ENCODE measurements around the gene BASP1.

The BASP1 gene

GRCh38 chr5:17223367-17224185 lies 6.1 kb downstream of the BASP1 start:
- Histone ChIP-seq H3K27ac (peak overlapping the region; percentile 92), H3K27me3 (no peaks in the 10 kb centered on the region), H3K9me3 (no peaks in the 10 kb centered on the region), H3K4me3 (ENCODE audit: low read depth in 1 of 2, low read length in 1 of 2) (peak overlapping the region in 1 of 2 experiments; percentile 15), H3K36me3 (peaks cover 52% of the 10 kb centered on the region), H3K4me1 (ENCODE audit: control insufficient read depth in 1 of 2, insufficient read depth in 1 of 2, low read depth in 1 of 2, low read length in 1 of 2) (peaks cover 89 to 97% of the 10 kb centered on the region in 2 experiments)
- TF ChIP-seq CTCF (IDR thresholded peaks at IDR 0.05): no peak

DNA sequence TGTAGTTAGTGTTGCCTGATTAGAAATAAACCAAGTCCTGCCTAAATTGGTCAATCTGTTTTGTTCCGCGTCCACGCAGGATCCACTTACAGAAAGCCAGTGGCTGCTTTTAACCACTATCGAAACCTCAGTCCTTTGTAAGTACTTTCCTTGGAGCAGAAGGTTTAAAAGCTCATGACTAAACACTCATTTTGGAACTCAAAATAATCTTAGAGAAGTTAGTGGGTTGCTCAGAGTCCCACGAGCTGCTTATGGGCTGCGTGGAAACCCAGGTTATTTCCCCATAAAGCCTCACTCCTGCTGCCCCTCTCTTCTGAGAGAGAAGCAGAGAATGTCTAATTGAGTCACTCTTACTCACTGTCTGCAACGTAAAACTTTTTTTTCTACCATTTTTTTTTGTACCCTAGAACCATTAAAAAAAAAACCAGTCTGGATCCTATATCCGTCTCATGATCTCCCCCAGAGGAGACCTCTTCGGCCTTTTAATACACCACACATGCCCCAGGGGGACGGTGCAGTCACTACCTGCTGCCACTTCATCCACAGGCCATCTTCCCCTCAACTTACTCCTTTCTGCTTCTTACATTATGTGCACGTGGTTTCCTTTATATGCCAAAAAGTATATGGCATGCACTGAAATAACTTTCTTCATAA lies 7.6 kb downstream of the BASP1 start:
- Histone ChIP-seq H3K27ac (peak overlapping the region; percentile 92), H3K4me1 (ENCODE audit: control insufficient read depth in 1 of 2, insufficient read depth in 1 of 2, low read depth in 1 of 2, low read length in 1 of 2) (peaks cover 87 to 95% of the 10 kb centered on the region in 2 experiments), H3K27me3 (no peaks in the 10 kb centered on the region), H3K4me3 (ENCODE audit: low read depth in 1 of 2, low read length in 1 of 2) (peak overlapping the region; percentile 4 to 12), H3K9me3 (no peaks in the 10 kb centered on the region), H3K36me3 (peaks cover 49% of the 10 kb centered on the region)
- TF ChIP-seq CTCF (IDR thresholded peaks at IDR 0.05): no peak

DNA sequence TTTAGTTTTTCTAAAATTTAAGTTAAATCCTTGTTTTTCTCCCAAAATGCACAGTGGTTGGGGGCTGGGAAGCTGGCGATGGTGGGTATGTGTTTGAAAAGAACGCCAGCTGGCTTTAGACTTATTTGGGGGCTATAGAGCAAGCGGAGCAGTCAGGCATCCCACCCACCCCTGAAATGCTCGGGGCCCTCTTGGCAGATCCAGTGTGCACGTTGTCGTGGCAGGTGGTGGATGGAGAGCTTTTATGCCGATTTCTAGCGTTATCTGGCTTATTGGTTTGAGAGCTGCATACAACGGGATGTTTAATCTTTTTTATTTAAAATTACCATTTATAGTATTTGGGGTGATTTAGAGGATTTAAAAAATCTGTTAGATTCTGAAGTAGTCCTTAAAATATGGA lies 8.1 kb downstream of the BASP1 start:
- H3K36me3 ChIP-seq: peaks cover 45% of the 10 kb centered on the region
- no peaks in the 10 kb centered on the region for H3K9me3 ChIP-seq
- H3K4me1 ChIP-seq (ENCODE audit: control insufficient read depth in 1 of 2, insufficient read depth in 1 of 2, low read depth in 1 of 2, low read length in 1 of 2): peaks cover 85 to 92% of the 10 kb centered on the region in 2 experiments
- peak overlapping the region; percentile 92 for H3K27ac ChIP-seq
- no peaks in the 10 kb centered on the region for H3K27me3 ChIP-seq
- TF ChIP-seq CTCF (IDR thresholded peaks at IDR 0.05): no peak
- peak overlapping the region; percentile 4 to 12 for H3K4me3 ChIP-seq (ENCODE audit: low read depth in 1 of 2, low read length in 1 of 2)

DNA sequence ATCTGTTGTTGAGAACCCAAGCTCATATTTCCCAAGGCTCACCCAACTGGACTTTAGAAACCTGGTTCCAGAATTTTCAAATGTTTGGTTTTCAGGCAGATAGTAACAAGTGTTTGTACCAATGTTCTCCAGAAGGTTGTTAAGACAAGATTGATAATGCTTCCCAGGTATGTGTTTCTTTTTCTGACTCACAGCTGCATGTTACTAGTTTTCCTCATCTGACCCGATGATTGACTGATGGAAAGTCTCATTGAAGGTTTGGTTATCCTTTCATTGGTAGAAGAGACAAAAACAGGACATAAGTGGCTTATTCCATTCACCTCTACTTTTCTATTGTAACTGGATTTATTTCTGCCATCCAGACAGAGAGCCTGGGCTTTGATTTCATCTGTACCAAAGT lies 10.4 kb downstream of the BASP1 start:
- no peaks in the 10 kb centered on the region for H3K9me3 ChIP-seq
- TF ChIP-seq CTCF (IDR thresholded peaks at IDR 0.05): no peak
- H3K4me3 ChIP-seq (ENCODE audit: low read depth in 1 of 2, low read length in 1 of 2): no peak overlapping the region
- no peaks in the 10 kb centered on the region for H3K27me3 ChIP-seq
- peak overlapping the region; percentile 94 for H3K27ac ChIP-seq
- H3K36me3 ChIP-seq: peaks cover 60% of the 10 kb centered on the region
- H3K4me1 ChIP-seq (ENCODE audit: control insufficient read depth in 1 of 2, insufficient read depth in 1 of 2, low read depth in 1 of 2, low read length in 1 of 2): peaks cover 67 to 78% of the 10 kb centered on the region in 2 experiments

- TF ChIP-seq CTCF (IDR thresholded peaks at IDR 0.05): no peak
- H3K9me3 ChIP-seq: no peaks in the 10 kb centered on the region
- peaks cover 67 to 78% of the 10 kb centered on the region in 2 experiments for H3K4me1 ChIP-seq (ENCODE audit: control insufficient read depth in 1 of 2, insufficient read depth in 1 of 2, low read depth in 1 of 2, low read length in 1 of 2)
- no peaks in the 10 kb centered on the region for H3K27me3 ChIP-seq
- peaks cover 63% of the 10 kb centered on the region for H3K36me3 ChIP-seq
- H3K4me3 ChIP-seq (ENCODE audit: low read depth in 1 of 2, low read length in 1 of 2): no peak overlapping the region
- peak overlapping the region; percentile 94 for H3K27ac ChIP-seq
These were observed 11.4 kb downstream of the BASP1 start for GRCh38 chr5:17228821-17229291.
